A549 (cell line): ENCODE data around the gene NCAM2. TPM values are rescaled to one million over a fixed set of nuclear protein-coding genes. Genes with fewer than 3 reads are reported as not detected.

Source experiments
- ATAC-seq, 2 experiments: fragments of 200-7000 bp in 1 of 2; fragments of >200 bp in 1 of 2; cut with Nextera tagmentation in 1 of 2; cut with Tn5 transposase in 1 of 2; 3 replicates each; pipeline versions ENCODE4 v1.8.0 to v1.9.1; 2018 to 2020; ENCODE audit warnings: mild to moderate bottlenecking in 1 of 2, moderate library complexity in 1 of 2
- CTCF ChIA-PET: fragments of 300-600 bp; sonication (Branson Sonifier 250); formaldehyde crosslinking; extraction: SDS; loops from one replicate; lab custom pipeline; 2021; ENCODE audit warnings: antibody characterized with exemption, inconsistent platforms; lab: Yijun Ruan, JAX
- POLR2A ChIA-PET: fragments of 350-600 bp; formaldehyde crosslinking; extraction: SDS; loops from one replicate; lab custom pipeline; 2021; ENCODE audit warnings: antibody characterized with exemption, inconsistent platforms; lab: Yijun Ruan, JAX
- DNase-seq, 2 experiments: peaks; one replicate each; pipeline versions ENCODE4 v3.0.0 to v3.0.0-alpha.2; 2011 to 2016; ENCODE audit warnings: low read depth in 1 of 2, low spot score in 1 of 2
- FAIRE-seq: peaks from 2 replicates; lab custom pipeline; 2011; peaks lifted over from hg19 to GRCh38; lab: Jason Lieb, UNC
- H3K27ac ChIP-seq, 2 experiments: fragments of >200 bp; sonication (Bioruptor Twin); formaldehyde crosslinking; 3 replicates each; pipeline ENCODE4 v1.5.1; 2016 to 2017
- H3K4me1 ChIP-seq: fragments of >200 bp; sonication (Bioruptor Twin); formaldehyde crosslinking; 3 replicates; pipeline ENCODE4 v1.6.1; 2016
- H3K4me2 ChIP-seq: fragments of >200 bp; sonication (Bioruptor Twin); formaldehyde crosslinking; 3 replicates; pipeline ENCODE4 v1.6.1; 2016
- H3K4me3 ChIP-seq: fragments of >200 bp; sonication (Bioruptor Twin); formaldehyde crosslinking; 3 replicates; pipeline ENCODE4 v1.5.1; 2016
- H3K9me3 ChIP-seq: fragments of >200 bp; sonication (Bioruptor Twin); formaldehyde crosslinking; 3 replicates; pipeline ENCODE4 v1.6.1; 2016
- BHLHE40 ChIP-seq: IDR thresholded peaks from 2 replicates; pipeline ENCODE4 v1.6.1; 2012; ENCODE audit warnings: low read depth, low read length, inconsistent platforms
- CBX8 ChIP-seq: fragments of 200-600 bp; sonication (generic); IDR thresholded peaks from 2 replicates; pipeline ENCODE4 v1.6.1; 2016
- CTCF ChIP-seq: fragments of >200 bp; sonication (Bioruptor Twin); formaldehyde crosslinking; IDR thresholded peaks from 3 replicates; pipeline ENCODE4 v1.5.1; 2016
- EHF ChIP-seq: fragments of 250-450 bp; sonication (Bioruptor Pico); IDR thresholded peaks from 2 replicates; pipeline ENCODE4 v1.5.0; 2020; ENCODE audit warnings: mild to moderate bottlenecking
- FOXS1 ChIP-seq: fragments of 250-450 bp; sonication (Bioruptor Pico); IDR thresholded peaks from 2 replicates; pipeline ENCODE4 v1.5.0; 2020; ENCODE audit warnings: mild to moderate bottlenecking, moderate library complexity
- HEYL ChIP-seq: fragments of 250-450 bp; sonication (Bioruptor Pico); IDR thresholded peaks from 2 replicates; pipeline ENCODE4 v1.8.0; 2021; ENCODE audit warnings: mild to moderate bottlenecking, moderate library complexity
- HMGXB4 ChIP-seq: fragments of 250-450 bp; sonication (Bioruptor Pico); IDR thresholded peaks from 2 replicates; pipeline ENCODE4 v1.5.0; 2021; ENCODE audit warnings: mild to moderate bottlenecking, moderate library complexity, borderline replicate concordance
- HOXB5 ChIP-seq: fragments of 250-450 bp; sonication (Bioruptor Pico); IDR thresholded peaks from 2 replicates; pipeline ENCODE4 v1.5.0; 2020; ENCODE audit warnings: mild to moderate bottlenecking, moderate library complexity
- JUNB ChIP-seq: fragments of >200 bp; sonication (Bioruptor Twin); formaldehyde crosslinking; IDR thresholded peaks from 2 replicates; pipeline ENCODE4 v1.6.1; 2016
- KDM1A ChIP-seq: fragments of 200-600 bp; sonication (generic); IDR thresholded peaks from 2 replicates; pipeline ENCODE4 v1.6.1; 2016; ENCODE audit warnings: low read depth, mild to moderate bottlenecking
- NFE2L2 ChIP-seq: fragments of 150-350 bp; conservative IDR thresholded peaks from 2 replicates; pipeline ENCODE4 v1.6.1; 2014; ENCODE audit warnings: low read length
- NPAS2 ChIP-seq: fragments of 250-450 bp; sonication (Bioruptor Pico); IDR thresholded peaks from 2 replicates; pipeline ENCODE4 v1.8.0; 2022; ENCODE audit warnings: mild to moderate bottlenecking, moderate library complexity, borderline replicate concordance
- NR3C1 ChIP-seq: fragments of >200 bp; sonication (Bioruptor Twin); formaldehyde crosslinking; IDR thresholded peaks from 3 replicates; pipeline ENCODE4 v1.6.1; 2017
- RFX5 ChIP-seq: fragments of 450-650 bp; IDR thresholded peaks from 2 replicates; pipeline ENCODE4 v1.7.1; 2014; ENCODE audit warnings: antibody characterized with exemption, mild to moderate bottlenecking, moderate library complexity
- SMC3 ChIP-seq: fragments of >200 bp; sonication (Bioruptor Twin); formaldehyde crosslinking; IDR thresholded peaks from 3 replicates; pipeline ENCODE4 v1.6.1; 2018; ENCODE audit warnings: inconsistent platforms
- ZC3H11A ChIP-seq: fragments of 450-650 bp; IDR thresholded peaks from 2 replicates; pipeline ENCODE4 v1.6.1; 2014; ENCODE audit warnings: antibody characterized with exemption, mild to moderate bottlenecking
- ZSCAN20 ChIP-seq: fragments of 250-450 bp; sonication (Bioruptor Pico); IDR thresholded peaks from 2 replicates; pipeline ENCODE4 v1.8.0; 2022; ENCODE audit warnings: mild to moderate bottlenecking, moderate library complexity
- WGBS: methylation state at CpG from one replicate; pipeline ENCODE4 v1.1.6; 2017; ENCODE audit errors: missing lambda C conversion rate; 5-methylcytosine and 5-hydroxymethylcytosine counted together
- polyA plus RNA-seq, 4 experiments: library from polyadenylated mRNA; depleted of rRNA in 3 of 4; stranded (reverse); fragments of >200 nt; fragmentation: RNase III in 1 of 4; extraction: RNeasy Plus Mini Kit Qiagen cat#74134 plus additional on column Dnase treatment in 1 of 4; gene quantifications; 2 replicates in 3 of 4; 3 replicates in 1 of 4; pipeline ENCODE4 v1.2.3, GENCODE V29; 2011 to 2017

NCAM2 gene
- polyA plus RNA-seq, 2 of the 4 experiments (the other 2 are of a cell fraction) = not detected

DNA sequence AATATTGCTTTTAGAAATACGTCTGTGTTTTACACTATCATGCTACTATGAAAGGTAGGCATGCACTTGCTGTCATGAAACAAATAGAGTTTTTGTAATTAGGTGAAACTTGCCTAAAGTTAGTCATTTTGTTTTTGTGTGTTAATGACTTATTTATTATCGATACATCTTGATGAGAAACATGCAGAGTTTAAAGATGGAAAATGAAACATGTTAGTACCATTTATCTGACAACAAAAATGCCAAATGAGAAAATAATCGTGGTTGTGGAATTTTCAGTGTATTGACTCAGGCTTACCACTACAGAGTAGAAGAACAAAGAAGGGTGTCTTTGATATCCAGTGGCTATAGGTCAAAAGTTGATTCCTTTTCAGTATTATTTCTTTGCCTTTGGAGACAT, 105.5 kb downstream of the NCAM2 start (continued):
- TF ChIP-seq CTCF = no peak
- no peak for TF ChIP-seq HMGXB4 (CRISPR knock-in tag)

DNA sequence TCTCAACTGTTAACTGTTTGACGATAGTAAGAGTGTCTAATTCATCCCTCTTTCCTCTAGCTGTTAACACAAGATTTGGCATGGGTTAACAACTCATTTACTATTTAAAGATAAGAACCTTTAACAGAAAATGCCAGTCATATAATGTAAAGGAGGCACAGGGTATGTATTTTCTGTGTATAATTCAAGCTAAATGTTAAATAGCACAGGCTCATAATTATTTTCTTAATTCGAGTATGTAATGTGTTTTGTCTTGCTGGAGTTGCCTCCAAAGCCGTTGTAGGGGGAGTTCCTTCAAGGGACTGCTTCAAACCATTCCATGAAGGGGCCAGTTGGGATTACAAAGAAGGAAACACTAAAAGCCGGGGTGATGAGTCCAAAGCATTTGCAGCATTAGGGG, 111.5 kb downstream of the NCAM2 start:
- POLR2A ChIA-PET = no interaction called here
- FAIRE-seq = no peak
- H3K9me3 ChIP-seq = no peaks in the 10 kb centered on the region
- no peak overlapping the region for H3K4me2 ChIP-seq
- no peak overlapping the region for H3K4me3 ChIP-seq
- DNase-seq = no peak
- no peak overlapping the region for H3K27ac ChIP-seq
- no peak for TF ChIP-seq BHLHE40
- no peak for TF ChIP-seq KDM1A
- TF ChIP-seq EHF (CRISPR knock-in tag) = no peak
- TF ChIP-seq FOXS1 (CRISPR knock-in tag) = no peak
- TF ChIP-seq HEYL = no peak
- no peak for TF ChIP-seq NPAS2 (CRISPR knock-in tag)
- no peak for TF ChIP-seq ZSCAN20
- WGBS = 11% methylated on average over 4 of the region's 4 CpGs
- no peak for ATAC-seq
- CTCF ChIA-PET = no interaction called here
- H3K4me1 ChIP-seq = no peaks in the 10 kb centered on the region

DNA sequence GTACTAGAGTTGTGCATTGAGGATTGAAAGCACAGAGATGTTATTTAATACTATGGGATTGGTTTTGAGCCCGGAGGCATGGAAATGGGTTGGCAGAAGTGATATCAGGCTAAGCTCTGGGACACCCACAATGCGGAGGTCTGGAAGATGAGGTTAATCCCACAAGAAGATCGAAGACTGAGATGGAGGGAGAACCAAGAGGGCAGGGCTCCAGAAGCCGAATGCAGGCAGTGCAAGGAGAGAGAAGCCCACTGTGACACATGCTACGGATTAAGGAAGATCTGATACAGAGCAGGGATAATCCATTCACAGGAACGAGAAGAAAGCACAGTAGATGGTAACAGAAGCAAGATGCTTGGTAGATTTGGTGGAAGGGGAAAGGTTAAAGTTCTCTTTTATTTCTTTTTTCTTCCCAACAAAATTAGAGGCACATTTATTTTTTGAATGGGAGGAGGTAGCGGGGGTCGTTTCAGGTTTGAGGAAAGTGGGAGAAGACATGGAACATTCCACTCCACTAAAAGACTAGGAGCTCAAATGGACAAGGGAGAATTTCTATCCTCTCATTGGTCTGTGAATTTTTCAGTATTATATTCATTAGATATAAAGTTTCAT, 113.2 kb downstream of the NCAM2 start:
- DNase-seq = no peak
- ChIA-PET CTCF (no interaction called here), POLR2A (no interaction called here)
- 15% methylated on average over 8 of the region's 8 CpGs for WGBS
- Histone ChIP-seq H3K4me1 (no peaks in the 10 kb centered on the region), H3K9me3 (no peaks in the 10 kb centered on the region), H3K4me2 (no peak overlapping the region), H3K27ac (no peak overlapping the region), H3K4me3 (no peak overlapping the region)
- FAIRE-seq = no peak
- no peak for ATAC-seq
- no peak for TF ChIP-seq NPAS2 (CRISPR knock-in tag)
- TF ChIP-seq NFE2L2 = no peak
- TF ChIP-seq NR3C1 = no peak
- TF ChIP-seq RFX5 = no peak
- no peak for TF ChIP-seq ZC3H11A
- TF ChIP-seq, all 56 proteins: peak for 0

- ChIA-PET CTCF (no interaction called here), POLR2A (no interaction called here)
- Histone ChIP-seq H3K9me3 (no peaks in the 10 kb centered on the region), H3K4me2 (no peak overlapping the region), H3K27ac (no peak overlapping the region), H3K4me1 (no peaks in the 10 kb centered on the region), H3K4me3 (no peak overlapping the region)
- TF ChIP-seq JUNB (no peak), ZC3H11A (no peak), HOXB5 (CRISPR knock-in tag) (no peak), SMC3 (no peak), CBX8 (no peak)
- FAIRE-seq (no peak), DNase-seq (no peak), ATAC-seq (no peak)
- WGBS = 17% methylated on average over 4 of the region's 4 CpGs
These were observed 116.3 kb downstream of the NCAM2 start for GRCh38 chr21:21114461-21114860.
